ENCODE results near the gene MAD1L1. TPM values are rescaled to one million over a fixed set of nuclear protein-coding genes. Genes with fewer than 3 reads are reported as not detected.
"Not testable (repeated sequence)": the region's sequence is repeated elsewhere in the genome, so short reads cannot be mapped to it uniquely, and the experiment has no call there.

Gene MAD1L1
- total RNA-seq, 1 donor from 2014 or later = 32.3 TPM

GRCh38 chr7:1831471-1831870 is 401.3 kb downstream of the MAD1L1 start:
- H3K27me3 Mint-ChIP-seq (ENCODE audit: low read depth, unreplicated experiment); H3K4me2 ChIP-seq (ENCODE audit: low read length); H3K27ac ChIP-seq (ENCODE audit: low read depth, low read length); DNase-seq (ENCODE audit: low read depth); FAIRE-seq; H3K9me3 ChIP-seq (ENCODE audit: insufficient read depth, low read depth, low read length); H4K20me1 ChIP-seq (ENCODE audit: insufficient read depth, low read length); H3K4me3 Mint-ChIP-seq (ENCODE audit: unreplicated experiment); H3K79me2 ChIP-seq (ENCODE audit: insufficient read depth, low read length); H3K9ac ChIP-seq (ENCODE audit: low read length); H2AFZ ChIP-seq (ENCODE audit: low read depth, low read length); H3K4me1 ChIP-seq (ENCODE audit: insufficient read depth, low read length); H3K36me3 ChIP-seq (ENCODE audit: insufficient read depth, low read length); H3K4me3 ChIP-seq (ENCODE audit: insufficient read depth, low read depth, low read length); H3K27ac Mint-ChIP-seq (ENCODE audit: unreplicated experiment); H3K4me1 Mint-ChIP-seq (ENCODE audit: low read depth, unreplicated experiment); H3K27me3 ChIP-seq (ENCODE audit: insufficient read depth, low read length): not testable (repeated sequence)
- H3K36me3 Mint-ChIP-seq (ENCODE audit: low read depth, unreplicated experiment) = peaks cover 14% of the 10 kb centered on the region
- peaks cover 28% of the 10 kb centered on the region for H3K9me3 Mint-ChIP-seq (ENCODE audit: unreplicated experiment)

- not testable (repeated sequence) for FAIRE-seq
These were observed 403.1 kb downstream of the MAD1L1 start for GRCh38 chr7:1829668-1830067.

GRCh38 chr7:1829111-1829510 is 403.6 kb downstream of the MAD1L1 start:
- H3K79me2 ChIP-seq (ENCODE audit: insufficient read depth, low read length) = no peaks in the 10 kb centered on the region
- H3K36me3 ChIP-seq (ENCODE audit: insufficient read depth, low read length) = no peaks in the 10 kb centered on the region
- H3K4me3 Mint-ChIP-seq (ENCODE audit: unreplicated experiment) = no peak overlapping the region
- H3K27me3 Mint-ChIP-seq (ENCODE audit: low read depth, unreplicated experiment) = no peaks in the 10 kb centered on the region
- no peaks in the 10 kb centered on the region for H3K9me3 ChIP-seq (ENCODE audit: insufficient read depth, low read depth, low read length)
- no peak overlapping the region for H3K27ac ChIP-seq (ENCODE audit: low read depth, low read length)
- no peak overlapping the region for H3K9ac ChIP-seq (ENCODE audit: low read length)
- peaks cover 22% of the 10 kb centered on the region for H3K9me3 Mint-ChIP-seq (ENCODE audit: unreplicated experiment)
- H2AFZ ChIP-seq (ENCODE audit: low read depth, low read length) = no peak overlapping the region
- no peaks in the 10 kb centered on the region for H3K4me1 ChIP-seq (ENCODE audit: insufficient read depth, low read length)
- H3K36me3 Mint-ChIP-seq (ENCODE audit: low read depth, unreplicated experiment) = peaks cover 14% of the 10 kb centered on the region
- H3K27me3 ChIP-seq (ENCODE audit: insufficient read depth, low read length) = no peaks in the 10 kb centered on the region
- H3K27ac Mint-ChIP-seq (ENCODE audit: unreplicated experiment) = no peak overlapping the region
- DNase-seq (ENCODE audit: low read depth) (no peak), FAIRE-seq (no peak)
- no peak overlapping the region for H3K4me2 ChIP-seq (ENCODE audit: low read length)
- no peak for TF ChIP-seq EZH2 (IDR thresholded peaks at IDR 0.05; ENCODE audit: insufficient read depth, low read length)
- TF ChIP-seq CTCF (IDR thresholded peaks at IDR 0.05; ENCODE audit: insufficient read depth, low read depth, low read length) = no peak
- H3K4me3 ChIP-seq (ENCODE audit: insufficient read depth, low read depth, low read length) = no peak overlapping the region
- H3K4me1 Mint-ChIP-seq (ENCODE audit: low read depth, unreplicated experiment) = no peaks in the 10 kb centered on the region
- H4K20me1 ChIP-seq (ENCODE audit: insufficient read depth, low read length) = no peaks in the 10 kb centered on the region

More at GRCh38 chr7:1829668-1830067, 403.1 kb downstream of the MAD1L1 start:
- H3K4me1 Mint-ChIP-seq (ENCODE audit: low read depth, unreplicated experiment); H3K79me2 ChIP-seq (ENCODE audit: insufficient read depth, low read length); H3K4me3 Mint-ChIP-seq (ENCODE audit: unreplicated experiment); H3K9me3 ChIP-seq (ENCODE audit: insufficient read depth, low read depth, low read length); H3K36me3 ChIP-seq (ENCODE audit: insufficient read depth, low read length); H3K4me2 ChIP-seq (ENCODE audit: low read length); H3K4me1 ChIP-seq (ENCODE audit: insufficient read depth, low read length); H3K4me3 ChIP-seq (ENCODE audit: insufficient read depth, low read depth, low read length); H3K27me3 Mint-ChIP-seq (ENCODE audit: low read depth, unreplicated experiment); H2AFZ ChIP-seq (ENCODE audit: low read depth, low read length); H3K27ac ChIP-seq (ENCODE audit: low read depth, low read length); DNase-seq (ENCODE audit: low read depth); H3K27me3 ChIP-seq (ENCODE audit: insufficient read depth, low read length); H4K20me1 ChIP-seq (ENCODE audit: insufficient read depth, low read length); H3K27ac Mint-ChIP-seq (ENCODE audit: unreplicated experiment); H3K9ac ChIP-seq (ENCODE audit: low read length): not testable (repeated sequence)
- H3K9me3 Mint-ChIP-seq (ENCODE audit: unreplicated experiment) = peaks cover 25% of the 10 kb centered on the region
- peaks cover 14% of the 10 kb centered on the region for H3K36me3 Mint-ChIP-seq (ENCODE audit: low read depth, unreplicated experiment)

GRCh38 chr7:1828170-1828569 is 404.6 kb downstream of the MAD1L1 start:
- H4K20me1 ChIP-seq (ENCODE audit: insufficient read depth, low read length); FAIRE-seq; DNase-seq (ENCODE audit: low read depth); H3K79me2 ChIP-seq (ENCODE audit: insufficient read depth, low read length); H3K27ac Mint-ChIP-seq (ENCODE audit: unreplicated experiment); H3K27me3 Mint-ChIP-seq (ENCODE audit: low read depth, unreplicated experiment); H3K27ac ChIP-seq (ENCODE audit: low read depth, low read length); H2AFZ ChIP-seq (ENCODE audit: low read depth, low read length); H3K27me3 ChIP-seq (ENCODE audit: insufficient read depth, low read length); H3K4me3 ChIP-seq (ENCODE audit: insufficient read depth, low read depth, low read length); H3K4me2 ChIP-seq (ENCODE audit: low read length); H3K9ac ChIP-seq (ENCODE audit: low read length); H3K4me3 Mint-ChIP-seq (ENCODE audit: unreplicated experiment); H3K4me1 Mint-ChIP-seq (ENCODE audit: low read depth, unreplicated experiment); H3K4me1 ChIP-seq (ENCODE audit: insufficient read depth, low read length); H3K36me3 ChIP-seq (ENCODE audit: insufficient read depth, low read length); H3K9me3 ChIP-seq (ENCODE audit: insufficient read depth, low read depth, low read length): not testable (repeated sequence)
- peaks cover 14% of the 10 kb centered on the region for H3K36me3 Mint-ChIP-seq (ENCODE audit: low read depth, unreplicated experiment)
- peaks cover 20% of the 10 kb centered on the region for H3K9me3 Mint-ChIP-seq (ENCODE audit: unreplicated experiment)

- H3K4me2 ChIP-seq (ENCODE audit: low read length); H3K27me3 ChIP-seq (ENCODE audit: insufficient read depth, low read length); H3K36me3 ChIP-seq (ENCODE audit: insufficient read depth, low read length); H3K79me2 ChIP-seq (ENCODE audit: insufficient read depth, low read length); DNase-seq (ENCODE audit: low read depth); H3K9ac ChIP-seq (ENCODE audit: low read length); H3K4me3 ChIP-seq (ENCODE audit: insufficient read depth, low read depth, low read length); H3K9me3 ChIP-seq (ENCODE audit: insufficient read depth, low read depth, low read length); H3K27ac Mint-ChIP-seq (ENCODE audit: unreplicated experiment); H4K20me1 ChIP-seq (ENCODE audit: insufficient read depth, low read length); H3K27ac ChIP-seq (ENCODE audit: low read depth, low read length); H3K4me1 ChIP-seq (ENCODE audit: insufficient read depth, low read length); H2AFZ ChIP-seq (ENCODE audit: low read depth, low read length); H3K4me1 Mint-ChIP-seq (ENCODE audit: low read depth, unreplicated experiment); H3K4me3 Mint-ChIP-seq (ENCODE audit: unreplicated experiment); H3K27me3 Mint-ChIP-seq (ENCODE audit: low read depth, unreplicated experiment); FAIRE-seq: not testable (repeated sequence)
- H3K36me3 Mint-ChIP-seq (ENCODE audit: low read depth, unreplicated experiment) = peaks cover 14% of the 10 kb centered on the region
- H3K9me3 Mint-ChIP-seq (ENCODE audit: unreplicated experiment) = peaks cover 20% of the 10 kb centered on the region
These were observed 405.2 kb downstream of the MAD1L1 start for GRCh38 chr7:1827521-1827981.
